Sciatic nerve (tissue), 2 donors: Measurements from ENCODE around the gene SH3BP5. TPM values are rescaled to one million over a fixed set of nuclear protein-coding genes. Genes with fewer than 3 reads are reported as not detected.

Source experiments
- ATAC-seq: fragments of 200-7000 bp; cut with Tn5 transposase; one replicate; pipeline ENCODE4 v1.9.1; 2020; ENCODE audit warnings: mild to moderate bottlenecking, moderate library complexity
- DNase-seq: peaks from one replicate; pipeline ENCODE4 v3.0.0-alpha.2; 2020; ENCODE audit warnings: low spot score
- intact Hi-C: fragments of 100-400 bp; cut with DNase I; formaldehyde crosslinking; loops from one replicate; pipeline ENCODE4 v1.14.2; 2022
- total RNA-seq: library from RNA; stranded (reverse); fragmentation: NEBNext Ultra II Directional; extraction: Animal tissue kit (Norgen Biotek cat#: 25700); gene quantifications from one replicate; pipeline ENCODE4 v1.2.1, GENCODE V29; 2021
- donor health status: DM: no; HTN: no; CAD: no.
- donor health status: DM: no; HTN: no; CAD: no.

Gene SH3BP5
- total RNA-seq, 1 donor from 2014 or later = 143 TPM

DNA sequence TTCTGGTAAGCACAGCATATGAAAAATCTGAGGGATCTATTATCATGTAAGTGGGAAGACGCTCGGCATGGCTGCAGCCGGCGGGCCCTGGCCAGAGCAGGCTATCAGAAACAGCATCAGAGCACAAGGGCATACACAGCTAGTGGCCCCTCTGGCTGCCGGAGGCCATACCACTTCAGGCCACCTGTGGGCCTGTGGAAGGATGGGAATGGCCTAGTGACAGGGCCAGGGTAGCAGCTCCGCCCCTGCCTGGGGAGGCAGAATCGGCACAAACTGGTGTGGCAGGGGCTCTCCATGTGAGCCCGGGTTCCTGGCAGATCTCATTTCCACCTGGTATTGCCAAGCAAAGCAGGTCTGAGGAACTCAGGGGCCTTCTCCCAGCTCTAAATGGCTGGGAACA lies 46.4 kb downstream of the SH3BP5 start:
- intact Hi-C loops = no loop called here
- no peak for DNase-seq
- no peak for ATAC-seq

DNA sequence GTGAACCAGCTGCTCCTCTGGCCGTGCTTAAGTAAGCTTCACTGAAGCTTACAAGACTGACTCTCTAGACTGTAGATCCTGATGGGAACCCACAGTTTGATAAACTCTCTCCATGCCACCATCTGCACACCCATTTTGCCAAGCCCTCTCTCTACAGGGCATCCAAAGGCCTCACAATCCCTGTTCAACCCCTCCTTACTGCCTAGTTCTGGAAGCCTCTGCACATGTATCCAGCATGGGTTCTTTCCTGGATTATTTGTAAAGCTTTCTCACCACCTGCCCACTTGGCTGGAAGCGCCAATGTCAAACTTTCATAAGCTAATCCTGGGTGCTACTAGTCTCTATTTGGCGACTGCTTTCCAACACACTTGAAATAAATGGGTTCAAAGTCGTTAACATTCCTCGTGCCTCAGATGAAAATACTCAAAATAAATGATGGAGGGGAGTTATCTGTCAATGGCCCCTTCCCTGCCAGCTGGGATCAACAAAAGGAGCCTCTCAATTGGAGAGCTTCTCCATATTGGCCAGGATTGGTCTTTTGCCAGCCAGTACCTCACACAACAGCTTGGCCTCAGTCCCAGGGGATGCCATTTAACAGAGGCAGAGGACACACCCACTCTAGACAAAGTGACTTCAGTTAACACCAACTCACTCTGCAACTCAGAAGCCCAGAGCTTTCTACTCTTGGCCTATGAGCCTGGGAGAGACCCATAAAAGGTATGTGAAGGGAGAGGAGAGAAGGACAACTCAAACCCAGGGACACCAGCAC lies 48.1 kb downstream of the SH3BP5 start:
- intact Hi-C loops = no loop called here
- DNase-seq = no peak

DNA sequence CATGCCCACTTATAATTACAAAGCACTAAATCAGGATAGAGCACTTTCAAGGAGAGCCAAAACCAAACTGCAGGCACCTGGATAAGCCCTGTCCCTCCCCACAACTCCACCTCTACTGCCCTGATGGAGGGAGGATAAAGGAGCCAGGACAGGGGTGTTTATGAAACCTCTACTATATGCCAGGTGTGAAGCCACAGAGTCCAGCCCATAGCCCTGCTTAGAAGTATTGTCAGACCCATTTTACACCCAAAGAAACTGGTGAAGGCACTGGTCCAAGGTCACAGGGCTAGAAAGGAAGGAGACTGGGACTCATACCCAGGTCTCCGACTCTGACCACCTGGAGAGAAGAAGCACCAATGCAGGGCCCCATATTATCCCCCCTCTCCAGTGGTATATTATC lies 48.7 kb downstream of the SH3BP5 start:
- intact Hi-C loops = no loop called here
- DNase-seq (no peak), ATAC-seq (no peak)

More for the DNA sequence above, 48.1 kb downstream of the SH3BP5 start:
- ATAC-seq = no peak

DNA sequence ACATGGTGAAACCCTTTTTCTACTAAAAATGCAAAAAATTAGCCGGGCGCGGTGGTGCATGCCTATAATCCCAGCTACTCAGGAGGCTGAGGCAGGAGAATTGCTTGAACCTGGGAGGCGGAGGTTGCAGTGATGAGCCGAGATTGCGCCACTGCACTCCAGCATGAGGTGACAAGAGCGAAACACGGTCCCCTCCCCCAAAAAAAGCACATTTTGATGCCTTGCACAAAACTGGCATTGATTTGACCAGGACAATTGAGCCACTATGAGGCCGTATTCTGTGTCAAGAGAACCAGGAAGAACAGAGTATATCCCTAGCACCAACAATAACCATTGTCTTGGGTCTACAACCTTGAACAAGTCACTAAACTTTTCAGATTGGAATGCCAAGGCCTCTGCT lies 50.6 kb downstream of the SH3BP5 start:
- DNase-seq (no peak), ATAC-seq (no peak)
- intact Hi-C loops = no loop called here

DNA sequence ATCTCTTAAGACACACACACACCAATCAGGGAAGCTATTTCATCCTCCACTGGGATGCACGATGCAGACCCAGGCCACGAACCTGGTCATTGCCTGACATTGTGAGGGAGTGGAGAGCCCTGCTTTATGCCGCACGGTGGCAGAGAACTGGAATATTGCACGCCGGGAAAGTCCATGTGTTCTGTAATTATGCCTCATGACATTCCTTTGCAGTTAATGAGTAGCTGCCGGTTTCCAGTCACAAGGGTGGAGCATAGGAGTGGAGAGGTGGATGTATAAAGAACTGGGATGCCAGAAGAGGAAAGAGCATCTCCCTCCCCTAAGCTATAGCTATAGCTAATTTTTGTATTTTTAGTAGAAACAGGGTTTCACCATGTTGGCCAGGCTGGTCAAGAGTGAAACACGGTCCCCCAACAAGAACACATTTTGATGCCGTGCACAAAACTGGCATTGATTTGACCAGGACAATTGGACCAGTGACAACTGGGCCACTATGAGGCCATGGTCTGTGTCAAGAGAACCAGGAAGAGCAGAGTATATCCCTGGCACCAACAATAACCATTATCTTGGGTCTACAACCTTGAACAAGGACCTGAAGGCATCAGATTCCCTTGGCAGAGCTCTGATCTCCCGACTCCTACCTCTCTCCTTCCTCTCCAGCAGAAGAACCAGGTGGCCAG lies 51.4 kb downstream of the SH3BP5 start:
- DNase-seq (no peak), ATAC-seq (no peak)
- intact Hi-C loops = no loop called here

DNA sequence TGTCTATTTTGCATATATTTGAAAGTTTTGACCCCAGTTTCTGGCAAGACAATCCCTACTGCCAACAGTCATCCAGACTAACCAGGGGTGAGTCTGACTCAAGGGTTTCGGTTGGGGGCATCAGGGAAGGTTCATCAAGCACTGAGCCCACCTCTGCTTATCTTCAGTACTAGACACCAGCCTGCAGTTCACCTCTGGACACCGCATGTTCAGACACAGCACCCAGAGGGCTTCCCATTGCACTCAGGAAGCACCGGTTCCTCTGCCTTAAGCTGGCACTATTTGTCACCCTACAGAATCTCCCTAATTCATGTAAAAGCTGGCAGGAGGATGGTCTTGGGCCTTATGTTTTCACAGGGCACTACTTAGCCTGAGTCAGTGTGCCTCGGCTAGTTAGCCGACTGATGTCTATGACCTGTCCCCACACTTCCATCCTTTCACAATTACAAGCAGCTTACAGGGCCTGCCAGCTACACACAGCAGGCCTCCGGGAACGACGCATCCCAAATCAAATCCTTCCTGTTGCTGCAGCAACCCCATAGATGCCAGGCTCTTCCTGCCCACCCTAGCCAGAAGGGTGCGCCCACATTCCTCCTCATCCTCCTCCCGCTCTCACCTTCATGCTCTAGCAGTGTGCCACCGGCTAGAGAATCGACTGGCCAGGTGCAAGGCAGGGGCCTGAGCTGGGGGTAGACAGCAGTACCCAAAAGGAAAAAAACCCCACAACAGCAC lies 52.5 kb downstream of the SH3BP5 start:
- intact Hi-C loops = no loop called here
- peak; percentile 5 for ATAC-seq
- no peak for DNase-seq

DNA sequence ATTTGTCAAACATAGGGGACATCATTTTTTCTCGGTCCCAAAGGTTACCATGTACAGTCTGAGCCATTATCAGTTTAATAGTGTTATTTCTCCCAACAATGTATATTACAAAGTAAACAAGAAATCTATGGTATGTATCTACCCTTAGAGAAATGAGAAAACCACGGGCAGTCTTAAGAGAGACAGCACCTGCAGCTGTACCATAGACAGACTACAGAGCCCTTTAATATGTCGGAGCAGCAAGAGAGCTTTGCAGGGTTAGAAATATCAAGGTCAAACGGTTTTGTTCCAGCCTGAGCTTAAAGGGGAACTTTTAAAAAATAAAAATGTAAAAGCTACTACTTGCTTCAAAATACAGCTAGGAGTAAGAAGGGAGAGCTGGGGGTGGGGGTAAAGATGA lies 53.2 kb downstream of the SH3BP5 start:
- DNase-seq = no peak
- no peak for ATAC-seq
- intact Hi-C loops = no loop called here

DNA sequence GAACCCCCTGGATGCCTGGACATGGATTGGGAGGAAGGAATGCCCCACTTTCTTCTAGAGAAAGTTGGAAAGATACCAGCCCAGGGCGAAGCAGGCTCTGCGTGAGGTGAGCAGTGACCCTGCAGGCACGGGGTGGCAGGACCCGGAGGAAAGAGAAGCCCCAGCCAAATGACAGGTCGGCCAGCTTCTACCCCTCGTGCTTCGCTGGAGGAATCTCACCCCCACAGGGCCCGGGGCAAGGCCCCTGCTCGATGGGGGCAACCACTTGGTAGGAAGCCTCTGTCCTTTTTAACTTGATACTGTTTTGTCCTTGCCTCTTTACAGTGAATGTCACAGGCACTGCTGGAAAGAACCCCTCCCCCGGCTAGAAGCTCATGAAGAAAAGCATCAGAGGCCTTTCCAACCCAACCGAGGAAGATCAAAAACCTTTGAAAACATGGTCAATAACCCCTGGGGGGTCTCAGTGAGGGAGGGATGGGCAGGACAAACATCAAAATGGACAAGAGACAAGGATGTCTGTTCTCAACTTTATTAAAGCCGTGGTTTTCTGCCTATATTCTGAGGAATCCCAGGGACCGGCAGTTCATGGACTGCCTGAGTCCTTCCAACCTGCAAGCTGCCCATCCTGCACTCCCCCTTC lies 54.4 kb downstream of the SH3BP5 start:
- DNase-seq (peak; percentile 54), ATAC-seq (no peak)
- intact Hi-C loops = no loop called here

DNA sequence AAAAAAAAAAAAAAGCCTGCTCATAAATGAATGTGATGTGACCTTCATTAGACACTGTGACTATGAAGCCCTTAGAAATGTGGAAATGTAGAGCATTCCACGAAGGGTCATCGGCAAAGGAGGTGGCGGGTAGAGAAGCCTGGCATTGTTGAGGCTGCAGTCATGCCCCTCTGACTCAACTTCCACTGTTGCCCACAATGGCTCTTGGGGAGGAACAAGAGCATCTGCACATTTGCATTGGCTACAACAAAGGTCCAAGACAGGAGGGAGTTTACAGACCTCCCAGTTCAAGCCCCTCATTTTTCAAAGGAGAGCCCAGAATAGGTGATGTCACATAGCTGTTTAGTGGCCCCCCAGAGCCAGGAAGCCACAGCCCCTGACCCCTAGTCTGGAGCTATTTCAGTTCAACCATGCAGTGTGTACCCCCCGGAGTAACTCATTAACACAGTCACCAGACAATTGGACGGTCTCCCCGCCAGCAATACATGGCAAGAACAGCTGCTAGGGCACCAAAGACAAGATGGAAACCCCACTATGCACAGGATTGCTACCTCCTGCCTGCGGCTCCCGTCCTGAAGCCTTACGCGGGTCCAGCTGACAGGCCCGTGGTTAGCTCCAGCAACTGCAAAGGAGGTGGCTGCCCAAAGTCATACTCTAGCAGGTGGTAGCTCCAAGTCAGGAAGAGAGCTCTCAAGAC lies 56.2 kb downstream of the SH3BP5 start:
- DNase-seq (peak; percentile 42), ATAC-seq (no peak)
- intact Hi-C loops = no loop called here

DNA sequence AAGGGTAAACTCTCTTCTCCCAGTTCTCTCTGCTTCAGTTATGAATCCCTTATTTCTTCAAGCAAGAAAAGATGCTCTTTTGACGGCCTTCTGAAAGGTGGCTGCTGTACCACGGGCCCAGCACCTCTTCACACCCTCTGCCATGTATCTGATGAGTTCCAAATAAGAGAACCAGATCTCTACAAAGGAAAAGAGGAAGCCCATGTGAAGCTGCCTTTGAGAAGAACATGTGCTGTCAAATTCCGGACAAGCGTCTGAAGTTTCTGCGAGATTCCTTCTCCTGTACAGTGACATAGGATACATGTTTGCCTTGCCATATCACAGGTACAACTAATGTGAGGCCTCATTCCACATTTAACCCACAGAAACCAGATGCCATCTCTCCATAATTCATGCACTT lies 59.2 kb downstream of the SH3BP5 start:
- intact Hi-C loops = no loop called here
- DNase-seq = no peak
- no peak for ATAC-seq

DNA sequence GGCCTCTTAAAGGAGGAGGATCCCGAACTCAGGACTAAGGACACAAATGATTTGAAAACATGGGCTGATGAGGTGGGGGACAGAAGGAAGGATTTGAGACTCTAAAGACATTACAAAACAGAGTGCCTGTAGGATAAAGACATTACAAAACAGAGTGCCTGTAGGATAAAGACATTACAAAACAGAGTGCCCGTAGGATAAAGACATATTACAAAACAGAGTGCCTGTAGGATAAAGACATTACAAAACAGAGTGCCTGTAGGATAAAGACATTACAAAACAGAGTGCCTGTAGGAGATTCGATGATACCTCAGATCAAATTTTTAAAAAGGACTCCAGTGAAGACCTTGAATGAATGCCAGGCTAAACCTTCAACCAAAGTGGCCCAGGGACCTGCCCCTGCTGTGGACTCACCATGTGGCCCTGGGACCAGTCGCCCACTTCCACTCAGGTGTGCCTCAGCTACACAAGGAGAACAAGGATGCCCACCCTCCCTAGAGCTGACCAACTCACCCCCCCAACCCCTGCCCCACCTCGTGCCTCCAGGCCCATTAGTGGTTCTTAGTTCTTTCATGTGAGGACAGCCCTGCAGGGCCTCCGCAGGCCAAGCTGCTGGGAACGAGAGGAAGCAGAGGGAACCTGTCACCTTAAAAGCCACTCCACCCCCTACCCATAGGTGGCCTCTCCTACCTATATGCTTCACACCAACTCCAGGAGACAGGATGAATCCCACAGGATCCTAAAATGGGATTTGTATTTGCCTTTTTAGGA lies 59.8 kb downstream of the SH3BP5 start:
- ATAC-seq (no peak), DNase-seq (peak; percentile 50)
- intact Hi-C loops = no loop called here

DNA sequence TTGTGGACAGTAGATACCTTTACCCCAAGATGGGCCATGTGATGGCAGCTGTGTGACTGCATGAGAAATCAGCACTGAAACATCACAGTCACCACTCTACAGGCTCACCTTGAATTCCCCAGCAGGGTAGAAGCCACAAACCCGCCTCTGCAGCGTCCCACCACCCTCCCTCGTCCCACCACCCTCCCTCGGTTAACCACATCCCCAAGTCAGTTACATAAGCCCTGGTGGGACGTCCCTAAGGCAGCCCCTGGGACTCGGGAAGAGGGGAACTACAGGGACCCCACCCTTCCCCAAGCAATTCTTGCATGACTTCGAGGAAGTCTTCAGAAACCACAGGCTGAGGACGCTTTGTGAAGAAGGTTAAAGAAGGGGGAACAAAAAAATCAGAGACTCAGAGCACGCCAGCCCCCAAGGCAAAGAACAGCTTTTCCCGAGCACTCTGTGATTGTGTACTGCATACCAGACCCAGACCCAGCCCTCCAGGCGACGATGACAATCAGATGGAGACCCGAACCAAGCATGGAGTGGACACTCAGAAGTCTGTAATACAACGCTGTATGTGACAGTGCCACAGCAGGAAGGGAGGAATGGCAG lies 60.5 kb downstream of the SH3BP5 start:
- peak; percentile 1 for ATAC-seq
- DNase-seq = peak; percentile 73
- intact Hi-C loops = no loop called here

DNA sequence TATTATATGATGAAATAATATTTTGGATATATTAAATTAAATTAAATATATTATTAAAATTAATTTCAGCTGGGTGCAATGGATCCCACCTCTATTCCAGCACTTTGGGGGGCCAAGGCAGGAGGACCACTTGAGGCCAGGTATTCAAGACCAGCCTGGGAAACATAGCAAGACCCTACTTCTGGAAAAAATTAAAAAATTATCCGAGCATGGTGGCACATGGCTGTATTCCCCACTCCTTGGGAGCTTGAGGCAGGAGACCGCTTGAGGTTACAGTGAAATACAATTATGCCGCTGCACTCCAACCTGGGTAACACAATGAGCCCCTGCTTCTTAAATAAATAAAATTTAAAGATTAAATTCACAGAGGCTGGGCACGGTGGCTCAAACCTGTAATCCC lies 61.4 kb downstream of the SH3BP5 start:
- ATAC-seq (no peak), DNase-seq (no peak)
- intact Hi-C loops = no loop called here

DNA sequence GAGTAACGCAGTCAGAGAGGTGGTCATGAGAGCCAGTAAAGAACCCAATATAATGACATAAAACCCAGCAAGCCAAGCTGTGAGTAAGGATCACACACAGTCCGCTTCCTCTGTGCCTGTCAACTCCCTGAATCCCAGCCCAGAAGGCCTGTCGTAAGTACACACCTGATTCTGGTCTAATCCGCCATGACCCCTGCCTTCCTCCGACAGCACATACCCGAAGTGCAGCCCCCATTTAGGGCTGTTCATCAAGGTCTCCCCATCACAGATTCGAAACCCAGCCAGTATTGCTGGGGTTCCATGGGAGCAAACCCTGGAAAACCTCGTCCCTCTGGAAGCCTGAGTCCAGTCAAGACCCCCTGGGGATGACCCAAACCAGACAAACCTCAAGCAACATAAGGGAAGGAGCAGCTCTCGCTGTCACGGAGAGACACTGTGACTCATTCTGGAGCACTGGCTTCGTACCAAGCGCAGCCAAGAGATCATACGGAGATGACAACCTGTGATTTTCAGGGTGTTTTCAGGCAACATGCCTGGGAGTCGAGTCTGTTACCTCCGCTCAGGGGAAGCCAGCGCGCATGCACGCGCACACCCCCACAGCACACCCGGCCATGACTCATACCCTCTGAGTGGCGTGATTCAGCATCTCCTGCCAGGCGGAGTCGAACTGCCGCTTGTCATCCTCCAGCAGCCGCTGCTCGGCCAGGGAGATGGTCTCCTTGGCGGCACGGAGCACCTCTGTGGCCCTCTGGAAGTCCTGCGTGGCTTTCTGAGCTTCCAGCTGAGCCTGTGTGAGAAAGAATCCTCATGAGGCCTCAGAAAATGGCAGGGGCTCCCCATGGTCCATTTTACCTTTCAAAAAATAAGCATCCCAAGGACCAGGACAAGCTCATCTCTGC lies 63.0 kb downstream of the SH3BP5 start:
- intact Hi-C loops = loop anchor here (5.0 kb wide), 1 partner anchor 63 kb away; the partner anchor contains the start of gene SH3BP5
- peak; percentile 91 for DNase-seq
- ATAC-seq = peak; percentile 89

DNA sequence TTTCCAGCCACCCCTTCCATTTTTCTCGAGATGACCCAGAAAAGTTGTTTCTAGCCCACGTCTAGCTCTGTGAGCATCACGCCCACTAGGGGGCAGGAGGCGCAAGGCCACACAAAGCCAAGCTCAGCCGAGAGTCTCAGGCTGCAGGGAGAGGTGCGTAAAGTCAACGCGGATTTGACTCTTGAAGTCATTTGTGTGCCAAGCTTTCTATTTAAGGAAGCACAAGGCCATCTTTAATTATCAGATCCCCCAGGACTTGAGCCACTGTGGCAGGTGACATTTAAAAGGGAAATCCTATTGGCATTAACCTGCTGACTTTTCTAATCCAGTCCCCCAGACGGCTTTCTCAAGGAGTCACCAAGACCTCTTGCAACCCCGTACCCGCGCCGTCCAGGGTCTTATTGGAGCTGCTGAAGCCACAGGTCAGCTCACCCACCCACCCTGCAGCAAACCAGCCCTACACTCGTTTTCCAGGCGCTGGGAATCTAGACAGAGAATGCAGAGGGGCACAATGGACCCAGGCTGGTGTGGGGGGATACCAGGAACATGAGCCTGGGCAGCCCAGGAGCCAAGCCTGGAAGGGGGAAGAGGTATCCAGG lies 64.3 kb downstream of the SH3BP5 start:
- DNase-seq (peak; percentile 94), ATAC-seq (peak; percentile 82)
- intact Hi-C loops = loop anchor here (5.0 kb wide), 1 partner anchor 64 kb away; the partner anchor contains the start of gene SH3BP5

DNA sequence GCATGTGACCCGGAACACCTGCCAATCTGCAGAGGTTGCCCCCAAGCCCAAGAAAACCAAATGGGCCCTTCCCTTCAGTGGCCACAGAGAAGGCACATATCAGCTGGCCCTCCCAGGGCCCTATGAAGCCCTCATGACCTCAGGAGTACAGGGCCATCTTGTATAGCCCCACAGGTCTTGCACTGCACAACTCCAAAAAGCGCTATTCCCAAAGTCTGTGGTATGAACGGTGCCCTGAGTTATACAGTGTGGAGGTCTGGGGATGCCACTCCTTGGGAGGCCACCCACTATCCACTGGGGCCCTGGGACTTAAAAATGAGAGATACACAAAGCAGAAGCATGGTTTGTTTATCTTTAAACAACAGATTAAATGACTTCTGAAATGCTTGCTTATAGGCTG lies 64.9 kb downstream of the SH3BP5 start:
- DNase-seq = no peak
- ATAC-seq = no peak
- intact Hi-C loops = loop anchor here (2.0 to 5.0 kb wide), 2 partner anchors 65 to 113 kb away; partner anchors contain the start of gene SH3BP5
